HepG2 (cell line): ENCODE data around the gene APRT. TPM values are rescaled to one million over a fixed set of nuclear protein-coding genes. Genes with fewer than 3 reads are reported as not detected.

Source experiments
- ARHGAP35 ChIP-seq: sonication (generic); formaldehyde crosslinking; IDR thresholded peaks from 2 replicates; pipeline ENCODE4 v1.9.0; 2022; ENCODE audit warnings: mild to moderate bottlenecking, inconsistent platforms, moderate library complexity, missing genetic modification reagents, borderline replicate concordance
- ARID2 ChIP-seq: sonication (generic); formaldehyde crosslinking; IDR thresholded peaks from 2 replicates; pipeline ENCODE4 v1.8.1; 2022; ENCODE audit warnings: mild to moderate bottlenecking, missing genetic modification reagents, borderline replicate concordance
- ATF7 ChIP-seq, 2 experiments: fragments of 450-650 bp in 1 of 2; sonication (generic) in 1 of 2; formaldehyde crosslinking in 1 of 2; IDR thresholded peaks; 2 replicates each; pipeline versions ENCODE4 v1.4.0 to v1.6.1; 2016 to 2020; ENCODE audit warnings: antibody characterized with exemption in 1 of 2, mild to moderate bottlenecking in 1 of 2, missing genetic modification reagents in 1 of 2
- CENPT ChIP-seq: sonication (generic); formaldehyde crosslinking; IDR thresholded peaks from 2 replicates; pipeline ENCODE4 v1.8.0; 2022; ENCODE audit warnings: low read depth, mild to moderate bottlenecking, moderate library complexity, missing genetic modification reagents
- FOXJ3 ChIP-seq: sonication (generic); formaldehyde crosslinking; IDR thresholded peaks from 2 replicates; pipeline ENCODE4 v1.4.0; 2020; ENCODE audit warnings: missing genetic modification reagents, mild to moderate bottlenecking, borderline replicate concordance
- GABPB1 ChIP-seq: IDR thresholded peaks from 2 replicates; pipeline ENCODE4 v1.6.1; 2016; ENCODE audit warnings: mild to moderate bottlenecking, missing genetic modification reagents, moderate library complexity, missing compliant biosample characterization
- GZF1 ChIP-seq: sonication (generic); formaldehyde crosslinking; IDR thresholded peaks from 2 replicates; pipeline ENCODE4 v1.5.1; 2020; ENCODE audit warnings: mild to moderate bottlenecking, missing genetic modification reagents
- HHEX ChIP-seq: IDR thresholded peaks from 2 replicates; pipeline ENCODE4 v1.6.1; 2016; ENCODE audit warnings: control low read depth
- HOXA3 ChIP-seq: sonication (generic); formaldehyde crosslinking; IDR thresholded peaks from 2 replicates; pipeline ENCODE4 v1.5.0; 2020; ENCODE audit warnings: missing genetic modification reagents
- HOXA5 ChIP-seq: sonication (generic); formaldehyde crosslinking; IDR thresholded peaks from 2 replicates; pipeline ENCODE4 v1.4.0; 2020; ENCODE audit warnings: missing genetic modification reagents
- LBX2 ChIP-seq: sonication (generic); formaldehyde crosslinking; IDR thresholded peaks from 2 replicates; pipeline ENCODE4 v1.5.0; 2020; ENCODE audit warnings: missing genetic modification reagents, mild to moderate bottlenecking, borderline replicate concordance
- PHF8 ChIP-seq: sonication (generic); formaldehyde crosslinking; IDR thresholded peaks from 2 replicates; pipeline ENCODE4 v1.5.0; 2020; ENCODE audit warnings: missing genetic modification reagents
- SRY ChIP-seq: sonication (generic); formaldehyde crosslinking; IDR thresholded peaks from 2 replicates; pipeline ENCODE4 v1.8.0; 2022; ENCODE audit warnings: mild to moderate bottlenecking, missing genetic modification reagents
- ZC3H13 ChIP-seq: sonication (generic); formaldehyde crosslinking; IDR thresholded peaks from 2 replicates; pipeline ENCODE4 v1.8.1; 2023; ENCODE audit warnings: mild to moderate bottlenecking, missing genetic modification reagents, moderate library complexity
- ZFP91 ChIP-seq: sonication (generic); formaldehyde crosslinking; IDR thresholded peaks from 2 replicates; pipeline ENCODE4 v1.9.0; 2022; ENCODE audit warnings: missing genetic modification reagents, mild to moderate bottlenecking, borderline replicate concordance
- ZKSCAN1 ChIP-seq: fragments of 150-350 bp; IDR thresholded peaks from 2 replicates; pipeline ENCODE4 v1.6.1; 2014; ENCODE audit warnings: low read length
- ZNF12 ChIP-seq: sonication (generic); formaldehyde crosslinking; IDR thresholded peaks from 2 replicates; pipeline ENCODE4 v1.5.0; 2020; ENCODE audit warnings: missing genetic modification reagents
- ZNF136 ChIP-seq: sonication (generic); formaldehyde crosslinking; IDR thresholded peaks from 2 replicates; pipeline ENCODE4 v1.8.1; 2022; ENCODE audit warnings: low read depth, mild to moderate bottlenecking, moderate library complexity, missing genetic modification reagents
- ZNF251 ChIP-seq: sonication (generic); formaldehyde crosslinking; IDR thresholded peaks from 2 replicates; pipeline ENCODE4 v1.9.0; 2021; ENCODE audit warnings: mild to moderate bottlenecking, missing genetic modification reagents
- ZNF3 ChIP-seq: IDR thresholded peaks from 2 replicates; pipeline ENCODE4 v1.7.0; 2017; ENCODE audit warnings: inconsistent platforms
- ZNF335 ChIP-seq: sonication (generic); formaldehyde crosslinking; IDR thresholded peaks from 2 replicates; pipeline ENCODE4 v1.4.0; 2020; ENCODE audit warnings: missing genetic modification reagents
- ZNF343 ChIP-seq: sonication (generic); formaldehyde crosslinking; IDR thresholded peaks from 2 replicates; pipeline ENCODE4 v1.4.0; 2020; ENCODE audit warnings: mild to moderate bottlenecking, missing genetic modification reagents
- ZNF709 ChIP-seq: sonication (generic); formaldehyde crosslinking; IDR thresholded peaks from 2 replicates; pipeline ENCODE4 v1.5.0; 2020; ENCODE audit warnings: mild to moderate bottlenecking, missing genetic modification reagents
- ZNF713 ChIP-seq: sonication (generic); formaldehyde crosslinking; IDR thresholded peaks from 2 replicates; pipeline ENCODE4 v1.4.0; 2020; ENCODE audit warnings: mild to moderate bottlenecking, missing genetic modification reagents
- ZNF724P ChIP-seq: sonication (generic); formaldehyde crosslinking; IDR thresholded peaks from 2 replicates; pipeline ENCODE4 v1.8.0; 2022; ENCODE audit warnings: missing genetic modification reagents, borderline replicate concordance
- ZNF841 ChIP-seq: sonication (generic); formaldehyde crosslinking; IDR thresholded peaks from 2 replicates; pipeline ENCODE4 v1.8.1; 2023; ENCODE audit warnings: missing genetic modification reagents, borderline replicate concordance
- polyA plus RNA-seq, 8 experiments: library from polyadenylated mRNA; depleted of rRNA in 3 of 8; stranded (reverse) in 7 of 8; unstranded in 1 of 8; fragments of >200 nt; fragmentation: Illumina TruSeq in 4 of 8; extraction: Trizol in 4 of 8; gene quantifications; 2 replicates each; pipeline versions ENCODE4 v1.2.1 to v1.2.3, GENCODE V29; 2011 to 2016; ENCODE audit warnings: low read depth in 4 of 8, missing spikeins in 1 of 8, mixed read lengths in 1 of 8; ENCODE audit not compliant: insufficient read depth in 1 of 8
- total RNA-seq, 5 experiments: library from RNA; depleted of rRNA; stranded (reverse); fragments of >200 nt; fragmentation: Illumina TruSeq; extraction: Trizol; gene quantifications; 2 replicates each; pipeline ENCODE4 v1.2.3, GENCODE V29; 2016; ENCODE audit warnings: low read depth in 1 of 5
- TF ChIP-seq, protein P1 (sequence below): IDR thresholded peaks from 2 replicates; pipeline ENCODE4 v1.6.1; 2012; ENCODE audit warnings: inconsistent platforms
- TF ChIP-seq, protein P2 (sequence below): sonication (generic); formaldehyde crosslinking; IDR thresholded peaks from 2 replicates; pipeline ENCODE4 v1.4.0; 2020; ENCODE audit warnings: missing genetic modification reagents, borderline replicate concordance

Gene APRT
- total and polyA plus RNA-seq, 2 of the 13 experiments (the other 11 are each of a cell fraction or from before 2014, with no cell fraction given) = 155 to 242 TPM

GRCh38 chr16:88804552-88805339, 7.0 kb downstream of the APRT start (continued):
- TF ChIP-seq FOXJ3 (CRISPR knock-in tag) = 0 out of 2 replicates have a peak, but pooled peaks have one; percentile 4
- peak; percentile 19; the same call in 1 of the 2 replicates for TF ChIP-seq CENPT (CRISPR knock-in tag)
- TF ChIP-seq ZNF12 (CRISPR knock-in tag) = peak; percentile 49; the same call in 1 of the 2 replicates
- TF ChIP-seq ZKSCAN1 = no peak
- peak; percentile 94; the same call in 1 of the 2 replicates for TF ChIP-seq ZNF335 (CRISPR knock-in tag)
- TF ChIP-seq ARHGAP35 = no peak; the same call in 1 of the 2 replicates
- no peak for TF ChIP-seq ZC3H13 (CRISPR knock-in tag)
- TF ChIP-seq, protein P1, sequence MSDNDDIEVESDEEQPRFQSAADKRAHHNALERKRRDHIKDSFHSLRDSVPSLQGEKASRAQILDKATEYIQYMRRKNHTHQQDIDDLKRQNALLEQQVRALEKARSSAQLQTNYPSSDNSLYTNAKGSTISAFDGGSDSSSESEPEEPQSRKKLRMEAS = peak; percentile 49; the same call in 1 of the 2 replicates
- 0 out of 2 replicates have a peak, but pooled peaks have one; percentile 13 for TF ChIP-seq ZNF841 (CRISPR knock-in tag)
- peak; percentile 94 for TF ChIP-seq GZF1
- peak; percentile 64 for TF ChIP-seq PHF8
- no peak for TF ChIP-seq HHEX (CRISPR knock-in tag)
- TF ChIP-seq HOXA5 (CRISPR knock-in tag) = no peak
- 0 out of 2 replicates have a peak, but pooled peaks have one; percentile 6 for TF ChIP-seq ATF7 (IDR thresholded peaks at IDR 0.05)
- peak; percentile 83 for TF ChIP-seq ATF7 (CRISPR knock-in tag; IDR thresholded peaks at IDR 0.05)
- no peak for TF ChIP-seq ZNF343
- TF ChIP-seq, protein P2, sequence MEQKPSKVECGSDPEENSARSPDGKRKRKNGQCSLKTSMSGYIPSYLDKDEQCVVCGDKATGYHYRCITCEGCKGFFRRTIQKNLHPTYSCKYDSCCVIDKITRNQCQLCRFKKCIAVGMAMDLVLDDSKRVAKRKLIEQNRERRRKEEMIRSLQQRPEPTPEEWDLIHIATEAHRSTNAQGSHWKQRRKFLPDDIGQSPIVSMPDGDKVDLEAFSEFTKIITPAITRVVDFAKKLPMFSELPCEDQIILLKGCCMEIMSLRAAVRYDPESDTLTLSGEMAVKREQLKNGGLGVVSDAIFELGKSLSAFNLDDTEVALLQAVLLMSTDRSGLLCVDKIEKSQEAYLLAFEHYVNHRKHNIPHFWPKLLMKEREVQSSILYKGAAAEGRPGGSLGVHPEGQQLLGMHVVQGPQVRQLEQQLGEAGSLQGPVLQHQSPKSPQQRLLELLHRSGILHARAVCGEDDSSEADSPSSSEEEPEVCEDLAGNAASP = no peak
- peak; percentile 71; the same call in 1 of the 2 replicates for TF ChIP-seq GABPB1 (CRISPR knock-in tag)
- TF ChIP-seq SRY (CRISPR knock-in tag) = peak; percentile 45; the same call in 1 of the 2 replicates
- TF ChIP-seq LBX2 (CRISPR knock-in tag) = 0 out of 2 replicates have a peak, but pooled peaks have one; percentile 21
- TF ChIP-seq ZNF251 = no peak
- TF ChIP-seq ARID2 (CRISPR knock-in tag) = no peak
- no peak for TF ChIP-seq ZNF713
- 0 out of 2 replicates have a peak, but pooled peaks have one; percentile 28 for TF ChIP-seq ZNF709 (CRISPR knock-in tag)
- peak; percentile 72; the same call in 1 of the 2 replicates for TF ChIP-seq ZFP91 (CRISPR knock-in tag)
- TF ChIP-seq ZNF3 (CRISPR knock-in tag) = no peak
- peak; percentile 64; the same call in 1 of the 2 replicates for TF ChIP-seq ZNF724P (CRISPR knock-in tag)
- TF ChIP-seq HOXA3 (CRISPR knock-in tag) = peak; percentile 80
- no peak for TF ChIP-seq ZNF136 (CRISPR knock-in tag)
